Right lobe of liver (tissue), 4 donors: ENCODE measurements around the gene SHISA7.

ENCODE experiments used
- POLR2A ChIP-seq: fragments of 450-650 bp; IDR thresholded peaks from one replicate; pipeline ENCODE4 v1.6.1; 2017; ENCODE audit warnings: antibody characterized with exemption, mild to moderate bottlenecking
- TF ChIP-seq, protein P1 (sequence below), 4 donors: fragments of 200-600 bp in 3 of 4; fragments of 450-650 bp in 1 of 4; IDR thresholded peaks; one replicate each; pipeline versions ENCODE4 v1.5.1 to v1.8.0; 2016 to 2022; ENCODE audit warnings: antibody characterized with exemption in 4 of 4, mild to moderate bottlenecking in 2 of 4
- donor health status: DM: no; HTN: no; CAD: no.
- donor health status: DM: no; HTN: no; CAD: no.
- donor health status: DM: no; HTN: yes; CAD: no.

DNA sequence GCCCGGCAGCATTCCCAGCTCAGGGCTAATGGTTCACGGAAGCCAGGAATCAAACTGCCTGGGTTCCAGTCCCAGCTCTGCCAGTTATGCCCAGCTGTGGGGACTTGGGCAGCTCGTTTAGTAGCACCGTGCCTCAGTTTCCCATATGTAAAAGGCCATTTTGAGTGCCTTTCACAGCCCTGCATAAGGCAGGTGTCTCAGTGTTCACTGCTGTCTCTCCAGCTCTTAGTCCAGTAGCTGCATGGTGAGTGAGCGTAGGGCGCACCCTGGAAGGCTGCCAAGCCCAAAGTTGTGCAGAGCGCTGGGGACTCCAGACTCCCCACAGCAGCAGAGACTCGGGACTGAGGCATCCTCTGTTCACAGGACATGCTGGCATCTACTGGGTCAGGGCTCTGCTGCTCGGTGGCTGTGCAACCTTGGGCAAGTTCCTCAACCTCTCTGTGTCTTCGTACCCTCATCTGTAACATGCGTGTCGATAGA, 51.9 kb downstream of the SHISA7 start:
- TF ChIP-seq, protein P1, sequence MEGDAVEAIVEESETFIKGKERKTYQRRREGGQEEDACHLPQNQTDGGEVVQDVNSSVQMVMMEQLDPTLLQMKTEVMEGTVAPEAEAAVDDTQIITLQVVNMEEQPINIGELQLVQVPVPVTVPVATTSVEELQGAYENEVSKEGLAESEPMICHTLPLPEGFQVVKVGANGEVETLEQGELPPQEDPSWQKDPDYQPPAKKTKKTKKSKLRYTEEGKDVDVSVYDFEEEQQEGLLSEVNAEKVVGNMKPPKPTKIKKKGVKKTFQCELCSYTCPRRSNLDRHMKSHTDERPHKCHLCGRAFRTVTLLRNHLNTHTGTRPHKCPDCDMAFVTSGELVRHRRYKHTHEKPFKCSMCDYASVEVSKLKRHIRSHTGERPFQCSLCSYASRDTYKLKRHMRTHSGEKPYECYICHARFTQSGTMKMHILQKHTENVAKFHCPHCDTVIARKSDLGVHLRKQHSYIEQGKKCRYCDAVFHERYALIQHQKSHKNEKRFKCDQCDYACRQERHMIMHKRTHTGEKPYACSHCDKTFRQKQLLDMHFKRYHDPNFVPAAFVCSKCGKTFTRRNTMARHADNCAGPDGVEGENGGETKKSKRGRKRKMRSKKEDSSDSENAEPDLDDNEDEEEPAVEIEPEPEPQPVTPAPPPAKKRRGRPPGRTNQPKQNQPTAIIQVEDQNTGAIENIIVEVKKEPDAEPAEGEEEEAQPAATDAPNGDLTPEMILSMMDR (IDR thresholded peaks at IDR 0.05) = no peak
- no peak for TF ChIP-seq POLR2A
